Measurements from ENCODE around the gene TOM1L1. TPM values are rescaled to one million over a fixed set of nuclear protein-coding genes. Genes with fewer than 3 reads are reported as not detected.

TOM1L1 gene
- total and polyA plus RNA-seq, 2 of the 8 experiments (the other 6 are each of a cell fraction or from before 2014, with no cell fraction given), result 47.0 to 60.8 TPM

GRCh38 chr17:54876656-54877195, 23.9 kb upstream of the TOM1L1 start (continued):
- TF ChIP-seq CHD7 (IDR thresholded peaks at IDR 0.05; ENCODE audit: insufficient replicate concordance, low read length), result no peak
- TF ChIP-seq E2F6 (IDR thresholded peaks at IDR 0.05), result no peak
- TF ChIP-seq CTCF (IDR thresholded peaks at IDR 0.05; ENCODE audit: control extremely low read depth in 1 of 3, insufficient read depth in 1 of 3, low read depth in 1 of 3, low read length in 3 of 3), result no peak
- no peak for TF ChIP-seq SP1 (IDR thresholded peaks at IDR 0.05; ENCODE audit: low read depth, low read length)
- no peak for TF ChIP-seq JUN (IDR thresholded peaks at IDR 0.05; ENCODE audit: low read depth, low read length)
- no peak for TF ChIP-seq RFX5 (IDR thresholded peaks at IDR 0.05; ENCODE audit: borderline replicate concordance, low read depth, low read length)
- TF ChIP-seq PHF8 (conservative IDR thresholded peaks at IDR 0.05; ENCODE audit: low read depth, low read length), result no peak
- no peak for TF ChIP-seq SRF (IDR thresholded peaks at IDR 0.05; ENCODE audit: low read depth, low read length)
